ENCODE measurements around the gene PRKCH. TPM values are rescaled to one million over a fixed set of nuclear protein-coding genes. Genes with fewer than 3 reads are reported as not detected.

Gene PRKCH
- total and polyA plus RNA-seq, 2 donors (not counting 3 experiments of a cell fraction or from before 2014, with no cell fraction given), result 97.7 to 103 TPM

- Histone ChIP-seq H3K4me3 (replicated peaks in 1 of 3; ENCODE audit: insufficient read depth in 1 of 3, low read depth in 1 of 3, low read length in 3 of 3) (no peak overlapping the region), H3K9me3 (replicated peaks; ENCODE audit: control insufficient read depth, insufficient read depth, low read length) (no peaks in the 10 kb centered on the region), H3K79me2 (ENCODE audit: control insufficient read depth, insufficient read depth, low read length) (peaks cover 3% of the 10 kb centered on the region), H4K20me1 (replicated peaks; ENCODE audit: control insufficient read depth, extremely low read depth, insufficient read depth, low read length) (no peaks in the 10 kb centered on the region), H3K4me2 (ENCODE audit: insufficient read depth, low read length) (no peak overlapping the region), H3K4me1 (ENCODE audit: control insufficient read depth, extremely low read depth, insufficient read depth, low read length) (peaks cover 11% of the 10 kb centered on the region), H3K9ac (replicated peaks; ENCODE audit: extremely low read depth, insufficient read depth, low read length) (no peak overlapping the region), H3K9me1 (replicated peaks; ENCODE audit: control insufficient read depth, extremely low read depth, insufficient read depth, low read length) (no peaks in the 10 kb centered on the region), H3K27ac (ENCODE audit: insufficient read depth, low read depth, low read length) (no peak overlapping the region), H3K27me3 (ENCODE audit: control insufficient read depth in 2 of 2, insufficient read depth in 2 of 2, low read length in 2 of 2) (no peaks in the 10 kb centered on the region), H3K36me3 (ENCODE audit: control insufficient read depth in 2 of 2, extremely low read depth in 1 of 2, insufficient read depth in 2 of 2, low read length in 2 of 2) (peaks cover 8 to 24% of the 10 kb centered on the region in 2 experiments), H2AFZ (ENCODE audit: low read depth, low read length) (no peak overlapping the region)
- CTCF ChIA-PET, result interaction anchor here (0.7 to 1.0 kb wide), 3 partner anchors 21 to 266 kb away, joined by 3 read pairs; no protein-coding TSS in a partner anchor
- no peak for TF ChIP-seq POLR2AphosphoS5 (IDR thresholded peaks at IDR 0.05; ENCODE audit: insufficient read depth, low read depth, low read length)
- TF ChIP-seq JUN (IDR thresholded peaks at IDR 0.05; ENCODE audit: borderline replicate concordance, insufficient read depth, insufficient read length, low read depth), result no peak
- no peak for TF ChIP-seq MAX (IDR thresholded peaks at IDR 0.05; ENCODE audit: insufficient read depth, insufficient read length)
- TF ChIP-seq POLR2A (IDR thresholded peaks at IDR 0.05; ENCODE audit: low read depth, low read length), result no peak
- no peak for TF ChIP-seq MYC (IDR thresholded peaks at IDR 0.05; ENCODE audit: low read depth, low read length)
- no peak for TF ChIP-seq EZH2 (IDR thresholded peaks at IDR 0.05; ENCODE audit: borderline replicate concordance, low read depth, low read length, severe bottlenecking)
- no peak for TF ChIP-seq GATA2 (IDR thresholded peaks at IDR 0.05; ENCODE audit: insufficient read depth, insufficient read length, low read depth, low read length)
- no peak for TF ChIP-seq CTCF (IDR thresholded peaks at IDR 0.05; ENCODE audit: extremely low read depth in 1 of 2, insufficient read depth in 1 of 2, low read depth in 1 of 2, low read length in 2 of 2)
- no peak for TF ChIP-seq FOS (IDR thresholded peaks at IDR 0.05; ENCODE audit: borderline replicate concordance, insufficient read depth, low read length)
- BruUV-seq (replicated peaks), result no TSS peak
- dilution Hi-C loops (cut with MboI; ENCODE audit: extremely low pct_ligation_motif_present, low sequenced_read_pairs), result no loop called here
- intact Hi-C loops (cut with micrococcal nuclease), result no loop called here
- FAIRE-seq (no peak), DNase-seq (ENCODE audit: low read depth, low spot score) (no peak)
- POLR2A ChIA-PET, result interaction anchor here (0.7 kb wide), 1 partner anchor 39 kb away, joined by 9 read pairs; no protein-coding TSS in a partner anchor
These were observed 162.1 kb downstream of the PRKCH start for GRCh38 chr14:61483476-61483875.
